Neural cell (in vitro differentiated cells): ENCODE measurements around the gene CARD9. TPM values are rescaled to one million over a fixed set of nuclear protein-coding genes. Genes with fewer than 3 reads are reported as not detected.
A peak's percentile ranks its signal among the peaks of the same experiment; 100 is the strongest.

Experiments
- H2AFZ ChIP-seq: fragments of 200-600, 300-800 bp; sonication (generic), shearing (Covaris generic); 2 replicates; pipeline ENCODE4 v1.6.0; 2014; ENCODE audit warnings: low read depth, mild to moderate bottlenecking, antibody characterized with exemption, low read length, moderate library complexity
- H3F3A ChIP-seq: fragments of 200-600 bp; shearing (Covaris generic); 2 replicates; pipeline ENCODE4 v1.6.1; 2016; ENCODE audit warnings: mild to moderate bottlenecking, moderate library complexity, mixed read lengths, antibody characterized with exemption, low read length; ENCODE audit not compliant: insufficient read depth, poor library complexity, severe bottlenecking
- H3K27ac ChIP-seq: fragments of 200-600, 300-800 bp; sonication (generic), shearing (Covaris generic); 2 replicates; pipeline ENCODE4 v1.5.1; 2014; ENCODE audit warnings: mild to moderate bottlenecking, low read length, moderate library complexity
- H3K27me3 ChIP-seq: fragments of 300-800, 200-600 bp; sonication (generic), shearing (Covaris generic); 2 replicates; pipeline ENCODE4 v1.6.0; 2014; ENCODE audit warnings: mild to moderate bottlenecking, low read depth, low read length, moderate library complexity; ENCODE audit not compliant: insufficient read depth
- H3K36me3 ChIP-seq: fragments of 300-800, 200-600 bp; sonication (generic), shearing (Covaris generic); 2 replicates; pipeline ENCODE4 v1.5.1; 2014; ENCODE audit warnings: mild to moderate bottlenecking, antibody characterized with exemption, low read length, moderate library complexity; ENCODE audit not compliant: insufficient read depth
- H3K4me2 ChIP-seq: fragments of 300-800, 200-600 bp; sonication (generic), shearing (Covaris generic); 2 replicates; pipeline ENCODE4 v1.6.0; 2014; ENCODE audit warnings: mild to moderate bottlenecking, low read length
- H3K4me3 ChIP-seq: fragments of 300-800, 200-600 bp; sonication (generic), shearing (Covaris generic); 2 replicates; pipeline ENCODE4 v1.5.1; 2014; ENCODE audit warnings: mild to moderate bottlenecking, low read length, moderate library complexity
- H3K79me2 ChIP-seq: fragments of 200-600 bp; shearing (Covaris generic); replicated peaks from 2 replicates; pipeline ENCODE4 v1.6.0; 2014; ENCODE audit warnings: mild to moderate bottlenecking, low read length, moderate library complexity; ENCODE audit not compliant: insufficient read depth
- H3K9ac ChIP-seq: fragments of 300-800, 200-600 bp; sonication (generic), shearing (Covaris generic); 2 replicates; pipeline ENCODE4 v1.6.1; 2016; ENCODE audit warnings: mild to moderate bottlenecking, low read length, mixed read lengths
- H3K9me2 ChIP-seq: fragments of 200-600 bp; shearing (Covaris generic); 2 replicates; pipeline ENCODE4 v1.6.1; 2016; ENCODE audit warnings: mild to moderate bottlenecking, low read length, mixed read lengths; ENCODE audit not compliant: insufficient read depth
- H3K9me3 ChIP-seq: fragments of 200-600, 300-800 bp; sonication (generic), shearing (Covaris generic); 2 replicates; pipeline ENCODE4 v1.6.1; 2016; ENCODE audit warnings: mild to moderate bottlenecking, mixed run types, low read length, moderate library complexity, mixed read lengths
- H4K20me1 ChIP-seq: fragments of 200-600 bp; shearing (Covaris generic); 2 replicates; pipeline ENCODE4 v1.6.1; 2016; ENCODE audit warnings: mild to moderate bottlenecking, mixed run types; ENCODE audit not compliant: insufficient read depth
- CTCF ChIP-seq: fragments of 450-650 bp; IDR thresholded peaks from 2 replicates; pipeline ENCODE4 v1.5.1; 2014; ENCODE audit warnings: antibody characterized with exemption, mild to moderate bottlenecking, moderate library complexity; ENCODE audit not compliant: poor library complexity, severe bottlenecking
- EP300 ChIP-seq: fragments of 450-650 bp; conservative IDR thresholded peaks from 2 replicates; pipeline ENCODE4 v1.6.1; 2014; ENCODE audit warnings: antibody characterized with exemption, mild to moderate bottlenecking, moderate library complexity; ENCODE audit not compliant: poor library complexity, severe bottlenecking
- EZH2 ChIP-seq: fragments of 200-600, 300-800 bp; shearing (Covaris generic), sonication (generic); IDR thresholded peaks from 2 replicates; pipeline ENCODE4 v1.6.1; 2014; ENCODE audit warnings: antibody characterized with exemption, low read length, borderline replicate concordance, mild to moderate bottlenecking; ENCODE audit not compliant: insufficient read depth, poor library complexity, severe bottlenecking
- MXI1 ChIP-seq: fragments of 450-650 bp; conservative IDR thresholded peaks from 2 replicates; pipeline ENCODE4 v1.6.1; 2014; ENCODE audit warnings: antibody characterized with exemption, mild to moderate bottlenecking; ENCODE audit not compliant: poor library complexity, severe bottlenecking
- POLR2AphosphoS5 ChIP-seq: IDR thresholded peaks from 2 replicates; pipeline ENCODE4 v1.6.1; 2012
- RAD21 ChIP-seq: fragments of 450-650 bp; conservative IDR thresholded peaks from 2 replicates; pipeline ENCODE4 v1.6.1; 2014; ENCODE audit warnings: antibody characterized with exemption, mild to moderate bottlenecking, moderate library complexity
- REST ChIP-seq: IDR thresholded peaks from 2 replicates; pipeline ENCODE4 v1.6.1; 2012; ENCODE audit warnings: borderline replicate concordance
- SMC3 ChIP-seq: fragments of 450-650 bp; conservative IDR thresholded peaks from 2 replicates; pipeline ENCODE4 v1.6.1; 2014; ENCODE audit warnings: antibody characterized with exemption, mild to moderate bottlenecking, moderate library complexity; ENCODE audit not compliant: poor library complexity
- TAF1 ChIP-seq: IDR thresholded peaks from 2 replicates; pipeline ENCODE4 v1.6.1; 2012; ENCODE audit warnings: low read depth
- polyA plus RNA-seq: library from polyadenylated mRNA; depleted of rRNA; stranded (reverse); fragments of >200 nt; gene quantifications from 2 replicates; pipeline ENCODE4 v1.2.3, GENCODE V29; 2014

The CARD9 gene
- polyA plus RNA-seq, 1 donor from 2014 or later: 0.77 TPM

GRCh38 chr9:136328622-136329041, 44.8 kb downstream of the CARD9 start:
- Histone ChIP-seq H3K4me3 (peak overlapping the region; percentile 96), H3K9me2 (no peaks in the 10 kb centered on the region), H2AFZ (no peak overlapping the region), H3K27me3 (no peaks in the 10 kb centered on the region), H3K36me3 (no peaks in the 10 kb centered on the region), H3F3A (no peaks in the 10 kb centered on the region), H3K9ac (peak overlapping the region; percentile 94), H4K20me1 (no peaks in the 10 kb centered on the region), H3K9me3 (no peaks in the 10 kb centered on the region), H3K79me2 (peaks cover 29% of the 10 kb centered on the region), H3K4me2 (peak overlapping the region; percentile 74), H3K27ac (peak overlapping the region; percentile 70)
- TF ChIP-seq EP300 (no peak), CTCF (no peak), MXI1 (no peak), POLR2AphosphoS5 (no peak), REST (no peak), EZH2 (no peak), TAF1 (no peak), SMC3 (no peak), RAD21 (no peak)

- Histone ChIP-seq H3K9ac (peak overlapping the region; percentile 94), H3K27ac (peak overlapping the region; percentile 70), H3K4me2 (peak overlapping the region; percentile 74), H3K4me3 (peak overlapping the region; percentile 96), H3K36me3 (no peaks in the 10 kb centered on the region), H3K79me2 (peaks cover 29% of the 10 kb centered on the region), H3K9me3 (no peaks in the 10 kb centered on the region), H4K20me1 (no peaks in the 10 kb centered on the region), H3K27me3 (no peaks in the 10 kb centered on the region), H2AFZ (no peak overlapping the region), H3F3A (no peaks in the 10 kb centered on the region), H3K9me2 (no peaks in the 10 kb centered on the region)
- TF ChIP-seq POLR2AphosphoS5: peak; percentile 4
- no peak for TF ChIP-seq EP300
Observed at GRCh38 chr9:136328011-136328621, 45.4 kb downstream of the CARD9 start.
